Astrocyte (in vitro differentiated cells and primary cell): Measurements from ENCODE around the gene VEPH1. TPM values are rescaled to one million over a fixed set of nuclear protein-coding genes. Genes with fewer than 3 reads are reported as not detected.
A peak's percentile ranks its signal among the peaks of the same experiment; 100 is the strongest.

Experiments used
- DNase-seq: peaks from one replicate; pipeline ENCODE4 v3.0.0-alpha.2; 2010; ENCODE audit warnings: low read depth
- FAIRE-seq: peaks from 2 replicates; lab custom pipeline; 2011; peaks lifted over from hg19 to GRCh38; lab: Jason Lieb, UNC
- H2AFZ ChIP-seq: 2 replicates; pipeline ENCODE4 v1.6.0; 2012; ENCODE audit warnings: low read depth, low read length, inconsistent platforms
- H3K27ac ChIP-seq: 2 replicates; pipeline ENCODE4 v1.5.1; 2011; ENCODE audit warnings: low read depth, low read length, inconsistent platforms
- H3K27me3 ChIP-seq: 2 replicates; pipeline ENCODE4 v1.6.0; 2011; ENCODE audit warnings: low read length, inconsistent platforms; ENCODE audit not compliant: insufficient read depth
- H3K36me3 ChIP-seq: 2 replicates; pipeline ENCODE4 v1.5.1; 2011; ENCODE audit warnings: low read length, inconsistent platforms; ENCODE audit not compliant: insufficient read depth
- H3K4me1 ChIP-seq: 2 replicates; pipeline ENCODE4 v1.5.1; 2011; ENCODE audit warnings: low read length, inconsistent platforms; ENCODE audit not compliant: insufficient read depth
- H3K4me2 ChIP-seq: 2 replicates; pipeline ENCODE4 v1.6.0; 2012; ENCODE audit warnings: low read length, inconsistent platforms
- H3K4me3 ChIP-seq: 2 replicates; pipeline ENCODE4 v1.5.1; 2011; ENCODE audit warnings: low read depth, mild to moderate bottlenecking, low read length, inconsistent platforms; ENCODE audit not compliant: insufficient read depth
- H3K79me2 ChIP-seq: 2 replicates; pipeline ENCODE4 v1.6.0; 2012; ENCODE audit warnings: mild to moderate bottlenecking, low read length, inconsistent platforms; ENCODE audit not compliant: insufficient read depth
- H3K9ac ChIP-seq: 2 replicates; pipeline ENCODE4 v1.6.0; 2012; ENCODE audit warnings: mild to moderate bottlenecking, low read length, inconsistent platforms
- H3K9me3 ChIP-seq: 2 replicates; pipeline ENCODE4 v1.5.1; 2012; ENCODE audit warnings: low read depth, mild to moderate bottlenecking, low read length, inconsistent platforms; ENCODE audit not compliant: insufficient read depth
- H4K20me1 ChIP-seq: 2 replicates; pipeline ENCODE4 v1.6.0; 2012; ENCODE audit warnings: low read length, inconsistent platforms; ENCODE audit not compliant: insufficient read depth
- H3K27ac Mint-ChIP-seq: one replicate; pipeline ENCODE4 v1.8.0; 2021; ENCODE audit warnings: mild to moderate bottlenecking, mixed read lengths; ENCODE audit not compliant: unreplicated experiment
- H3K27me3 Mint-ChIP-seq: one replicate; pipeline ENCODE4 v1.8.0; 2021; ENCODE audit warnings: low read depth, mixed read lengths; ENCODE audit not compliant: unreplicated experiment
- H3K36me3 Mint-ChIP-seq: one replicate; pipeline ENCODE4 v1.8.0; 2021; ENCODE audit warnings: low read depth, mixed read lengths; ENCODE audit not compliant: unreplicated experiment
- H3K4me1 Mint-ChIP-seq: one replicate; pipeline ENCODE4 v1.8.0; 2021; ENCODE audit warnings: low read depth, mixed read lengths; ENCODE audit not compliant: unreplicated experiment
- H3K4me3 Mint-ChIP-seq: one replicate; pipeline ENCODE4 v1.8.0; 2021; ENCODE audit warnings: mild to moderate bottlenecking, moderate library complexity, mixed read lengths; ENCODE audit not compliant: unreplicated experiment
- H3K9me3 Mint-ChIP-seq: one replicate; pipeline ENCODE4 v1.8.0; 2021; ENCODE audit warnings: mild to moderate bottlenecking, mixed read lengths; ENCODE audit not compliant: unreplicated experiment
- EZH2 ChIP-seq: IDR thresholded peaks from 2 replicates; pipeline ENCODE4 v1.6.1; 2012; ENCODE audit warnings: mild to moderate bottlenecking, low read length, inconsistent platforms; ENCODE audit not compliant: insufficient read depth
- total RNA-seq: library from RNA; stranded (reverse); gene quantifications from 2 replicates; pipeline ENCODE4 v1.2.1, GENCODE V29; 2021
- TF ChIP-seq, protein P1 (sequence below): IDR thresholded peaks from 2 replicates; pipeline ENCODE4 v1.5.1; 2011; ENCODE audit warnings: low read depth, mild to moderate bottlenecking, inconsistent platforms, low read length, moderate library complexity; ENCODE audit not compliant: insufficient read depth

Gene VEPH1
- total RNA-seq, 1 donor from 2014 or later = 9.4 TPM

GRCh38 chr3:157257101-157257500 lies 246.1 kb downstream of the VEPH1 start:
- Mint-ChIP-seq H3K36me3 (no peaks in the 10 kb centered on the region), H3K9me3 (peaks cover 2% of the 10 kb centered on the region), H3K4me3 (no peak overlapping the region), H3K27ac (peak overlapping the region; percentile 15), H3K27me3 (no peaks in the 10 kb centered on the region), H3K4me1 (peaks cover 5% of the 10 kb centered on the region)
- H3K9ac ChIP-seq = no peak overlapping the region
- no peaks in the 10 kb centered on the region for H3K9me3 ChIP-seq
- H4K20me1 ChIP-seq = no peaks in the 10 kb centered on the region
- no peaks in the 10 kb centered on the region for H3K27me3 ChIP-seq
- H3K4me1 ChIP-seq = no peaks in the 10 kb centered on the region
- FAIRE-seq = no peak
- no peak overlapping the region for H3K4me2 ChIP-seq
- no peak overlapping the region for H3K4me3 ChIP-seq
- no peaks in the 10 kb centered on the region for H3K36me3 ChIP-seq
- H3K79me2 ChIP-seq = no peaks in the 10 kb centered on the region
- no peak for TF ChIP-seq EZH2
- TF ChIP-seq, protein P1, sequence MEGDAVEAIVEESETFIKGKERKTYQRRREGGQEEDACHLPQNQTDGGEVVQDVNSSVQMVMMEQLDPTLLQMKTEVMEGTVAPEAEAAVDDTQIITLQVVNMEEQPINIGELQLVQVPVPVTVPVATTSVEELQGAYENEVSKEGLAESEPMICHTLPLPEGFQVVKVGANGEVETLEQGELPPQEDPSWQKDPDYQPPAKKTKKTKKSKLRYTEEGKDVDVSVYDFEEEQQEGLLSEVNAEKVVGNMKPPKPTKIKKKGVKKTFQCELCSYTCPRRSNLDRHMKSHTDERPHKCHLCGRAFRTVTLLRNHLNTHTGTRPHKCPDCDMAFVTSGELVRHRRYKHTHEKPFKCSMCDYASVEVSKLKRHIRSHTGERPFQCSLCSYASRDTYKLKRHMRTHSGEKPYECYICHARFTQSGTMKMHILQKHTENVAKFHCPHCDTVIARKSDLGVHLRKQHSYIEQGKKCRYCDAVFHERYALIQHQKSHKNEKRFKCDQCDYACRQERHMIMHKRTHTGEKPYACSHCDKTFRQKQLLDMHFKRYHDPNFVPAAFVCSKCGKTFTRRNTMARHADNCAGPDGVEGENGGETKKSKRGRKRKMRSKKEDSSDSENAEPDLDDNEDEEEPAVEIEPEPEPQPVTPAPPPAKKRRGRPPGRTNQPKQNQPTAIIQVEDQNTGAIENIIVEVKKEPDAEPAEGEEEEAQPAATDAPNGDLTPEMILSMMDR = no peak
- no peak overlapping the region for H2AFZ ChIP-seq
- DNase-seq = peak; percentile 24
- H3K27ac ChIP-seq = no peak overlapping the region

- Histone ChIP-seq H3K36me3 (no peaks in the 10 kb centered on the region), H3K79me2 (no peaks in the 10 kb centered on the region), H2AFZ (no peak overlapping the region), H3K4me3 (no peak overlapping the region), H3K4me1 (no peaks in the 10 kb centered on the region), H3K9ac (no peak overlapping the region), H4K20me1 (no peaks in the 10 kb centered on the region), H3K4me2 (no peak overlapping the region), H3K27ac (no peak overlapping the region), H3K27me3 (no peaks in the 10 kb centered on the region), H3K9me3 (no peaks in the 10 kb centered on the region)
- peaks cover 5% of the 10 kb centered on the region for H3K4me1 Mint-ChIP-seq
- H3K9me3 Mint-ChIP-seq = peaks cover 2% of the 10 kb centered on the region
- H3K27me3 Mint-ChIP-seq = no peaks in the 10 kb centered on the region
- DNase-seq = no peak
- TF ChIP-seq EZH2 = no peak
- TF ChIP-seq, protein P1 = no peak
- no peak overlapping the region for H3K4me3 Mint-ChIP-seq
- H3K27ac Mint-ChIP-seq = no peak overlapping the region
- FAIRE-seq = peak; percentile 17
- no peaks in the 10 kb centered on the region for H3K36me3 Mint-ChIP-seq
Observed at GRCh38 chr3:157255797-157256196, 247.4 kb downstream of the VEPH1 start.

DNA sequence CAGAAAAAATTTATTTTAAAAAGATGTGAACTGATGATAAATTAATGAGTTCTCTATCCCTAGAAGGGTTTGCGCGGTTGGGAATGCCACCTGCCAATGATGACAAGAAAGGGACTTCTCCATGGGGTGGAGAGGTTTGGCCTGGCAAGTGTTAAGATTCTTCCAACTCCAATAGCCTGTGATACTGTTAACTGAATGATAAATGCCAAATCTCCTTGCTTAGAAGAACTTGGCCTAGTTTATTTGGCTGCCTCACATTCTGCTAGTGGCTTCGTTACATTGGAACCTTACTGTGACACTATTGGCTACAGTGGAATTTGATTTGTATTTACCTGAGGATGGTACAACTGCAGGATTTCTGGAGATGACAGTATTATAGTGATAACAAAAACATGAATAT lies 251.5 kb downstream of the VEPH1 start:
- H3K9me3 Mint-ChIP-seq = peaks cover 2% of the 10 kb centered on the region
- no peaks in the 10 kb centered on the region for H3K27me3 ChIP-seq
- no peak overlapping the region for H2AFZ ChIP-seq
- H3K4me3 Mint-ChIP-seq = no peak overlapping the region
- no peak overlapping the region for H3K4me2 ChIP-seq
- H3K27me3 Mint-ChIP-seq = no peaks in the 10 kb centered on the region
- TF ChIP-seq, protein P1 = no peak
- TF ChIP-seq EZH2 = no peak
- no peaks in the 10 kb centered on the region for H3K9me3 ChIP-seq
- H4K20me1 ChIP-seq = no peaks in the 10 kb centered on the region
- H3K27ac Mint-ChIP-seq = no peak overlapping the region
- H3K36me3 ChIP-seq = no peaks in the 10 kb centered on the region
- H3K4me1 ChIP-seq = peaks cover 14% of the 10 kb centered on the region
- H3K79me2 ChIP-seq = no peaks in the 10 kb centered on the region
- H3K4me1 Mint-ChIP-seq = peaks cover 20% of the 10 kb centered on the region
- no peak overlapping the region for H3K4me3 ChIP-seq
- no peaks in the 10 kb centered on the region for H3K36me3 Mint-ChIP-seq
- H3K9ac ChIP-seq = no peak overlapping the region
- DNase-seq = no peak
- FAIRE-seq = no peak
- H3K27ac ChIP-seq = no peak overlapping the region
